SK-N-SH (cell line): ENCODE data around the gene C1QC. TPM values are rescaled to one million over a fixed set of nuclear protein-coding genes. Genes with fewer than 3 reads are reported as not detected.

Source experiments
- CTCF ChIA-PET: fragments of 300-600, 350-600 bp; formaldehyde crosslinking; extraction: SDS; loops from one replicate; lab custom pipeline; 2021; lab: Yijun Ruan, JAX
- POLR2A ChIA-PET: fragments of 350-600 bp; sonication (Branson Sonifier 250); formaldehyde crosslinking; extraction: SDS; loops from one replicate; lab custom pipeline; 2020; ENCODE audit warnings: antibody characterized with exemption, inconsistent platforms; lab: Yijun Ruan, JAX
- DNase-seq: peaks from one replicate; pipeline ENCODE4 v3.0.0; 2012
- H2AFZ ChIP-seq: fragments of 200-600 bp; sonication (generic); 2 replicates; pipeline ENCODE4 v1.8.1; 2016; ENCODE audit warnings: antibody characterized with exemption, mild to moderate bottlenecking, low read depth
- H3F3A ChIP-seq: fragments of 200-600 bp; sonication (generic); replicated peaks from 2 replicates; pipeline ENCODE3; 2016; ENCODE audit warnings: antibody characterized with exemption, mild to moderate bottlenecking; ENCODE audit not compliant: insufficient read depth
- H3K27ac ChIP-seq, 2 experiments: fragments of 200-500 bp in 1 of 2; fragments of 200-600 bp in 1 of 2; sonication (Bioruptor generic) in 1 of 2; sonication (generic), shearing (Covaris generic) in 1 of 2; 2 replicates each; pipeline versions ENCODE4 v1.5.1 to v1.6.1; 2014 to 2016; ENCODE audit warnings: low read depth in 2 of 2, inconsistent platforms in 1 of 2, low read length in 1 of 2, mild to moderate bottlenecking in 1 of 2, mixed read lengths in 1 of 2
- H3K27me3 ChIP-seq: fragments of 200-600 bp; sonication (generic), shearing (Covaris generic); 2 replicates; pipeline ENCODE4 v1.6.1; 2016; ENCODE audit warnings: mixed run types; ENCODE audit not compliant: insufficient read depth
- H3K36me3 ChIP-seq, 2 experiments: fragments of 200-500 bp in 1 of 2; fragments of 200-600 bp in 1 of 2; sonication (Bioruptor generic) in 1 of 2; sonication (generic) in 1 of 2; replicated peaks in 1 of 2; 2 replicates each; pipeline versions ENCODE3 to v1.5.1; 2014 to 2016; ENCODE audit warnings: low read length in 1 of 2, mild to moderate bottlenecking in 1 of 2; ENCODE audit not compliant: insufficient read depth in 2 of 2, control insufficient read depth in 1 of 2
- H3K4me1 ChIP-seq, 2 experiments: fragments of 200-500 bp in 1 of 2; fragments of 200-600 bp in 1 of 2; sonication (Bioruptor generic) in 1 of 2; sonication (generic), shearing (Covaris generic) in 1 of 2; 2 replicates each; pipeline versions ENCODE4 v1.5.1 to v1.6.1; 2014 to 2016; ENCODE audit warnings: low read depth in 1 of 2, low read length in 1 of 2, mixed run types in 1 of 2; ENCODE audit not compliant: insufficient read depth in 2 of 2, control insufficient read depth in 1 of 2
- H3K4me2 ChIP-seq: fragments of 200-600 bp; sonication (generic), shearing (Covaris generic); 2 replicates; pipeline ENCODE4 v1.6.1; 2017; ENCODE audit warnings: mixed run types
- H3K4me3 ChIP-seq, 2 experiments: fragments of 200-500 bp in 1 of 2; fragments of 200-600 bp in 1 of 2; sonication (Bioruptor generic) in 1 of 2; sonication (generic), shearing (Covaris generic) in 1 of 2; 2 replicates each; pipeline versions ENCODE4 v1.5.1 to v1.8.1; 2014 to 2016; ENCODE audit warnings: low read depth in 2 of 2, inconsistent platforms in 1 of 2, low read length in 1 of 2, mild to moderate bottlenecking in 1 of 2, mixed read lengths in 1 of 2, moderate library complexity in 1 of 2
- H3K79me2 ChIP-seq: fragments of 200-600 bp; sonication (generic); 2 replicates; pipeline ENCODE4 v1.8.1; 2017; ENCODE audit warnings: mild to moderate bottlenecking; ENCODE audit not compliant: insufficient read depth
- H3K9ac ChIP-seq: fragments of 200-600 bp; sonication (generic); 2 replicates; pipeline ENCODE4 v1.6.1; 2017; ENCODE audit warnings: mixed run types
- H3K9me2 ChIP-seq: fragments of 200-600 bp; sonication (generic); 2 replicates; pipeline ENCODE4 v1.6.1; 2017; ENCODE audit warnings: mixed run types
- H3K9me3 ChIP-seq: fragments of 200-600 bp; sonication (generic); 2 replicates; pipeline ENCODE4 v1.6.1; 2017; ENCODE audit warnings: mixed run types, mild to moderate bottlenecking, moderate library complexity
- H4K20me1 ChIP-seq: fragments of 200-600 bp; sonication (generic); 2 replicates; pipeline ENCODE4 v1.6.1; 2017; ENCODE audit warnings: mild to moderate bottlenecking, mixed run types; ENCODE audit not compliant: insufficient read depth
- EP300 ChIP-seq, 2 experiments: IDR thresholded peaks; 2 replicates each; pipeline versions ENCODE4 v1.4.0 to v1.6.1; 2012; ENCODE audit warnings: borderline replicate concordance in 1 of 2, low read depth in 1 of 2, low read length in 1 of 2
- FOSL2 ChIP-seq: IDR thresholded peaks from 2 replicates; pipeline ENCODE4 v1.4.0; 2012; ENCODE audit warnings: low read depth, mild to moderate bottlenecking, moderate library complexity, borderline replicate concordance
- GABPA ChIP-seq: IDR thresholded peaks from 2 replicates; pipeline ENCODE4 v1.4.0; 2012; ENCODE audit warnings: low read depth, mild to moderate bottlenecking
- GATA2 ChIP-seq: sonication (generic); formaldehyde crosslinking; IDR thresholded peaks from 2 replicates; pipeline ENCODE4 v1.5.0; 2020; ENCODE audit warnings: mild to moderate bottlenecking, missing genetic modification reagents
- JUND ChIP-seq: IDR thresholded peaks from 2 replicates; pipeline ENCODE4 v1.4.0; 2012
- MEF2A ChIP-seq: IDR thresholded peaks from 2 replicates; pipeline ENCODE4 v1.4.0; 2012; ENCODE audit warnings: low read depth, borderline replicate concordance
- MXI1 ChIP-seq: IDR thresholded peaks from 2 replicates; pipeline ENCODE4 v1.6.1; 2012; ENCODE audit warnings: mild to moderate bottlenecking, low read depth, low read length, improper control_type of control experiment
- NFIC ChIP-seq: IDR thresholded peaks from 2 replicates; pipeline ENCODE4 v1.4.0; 2012; ENCODE audit warnings: borderline replicate concordance
- POLR2AphosphoS5 ChIP-seq: IDR thresholded peaks from 2 replicates; pipeline ENCODE4 v1.6.1; 2012; ENCODE audit warnings: low read depth, low read length
- RAD21 ChIP-seq: IDR thresholded peaks from 2 replicates; pipeline ENCODE4 v1.6.1; 2012; ENCODE audit warnings: mild to moderate bottlenecking, low read length
- RFX5 ChIP-seq: IDR thresholded peaks from 2 replicates; pipeline ENCODE4 v1.6.1; 2012; ENCODE audit warnings: mild to moderate bottlenecking, improper control_type of control experiment, low read length
- RXRA ChIP-seq: IDR thresholded peaks from 2 replicates; pipeline ENCODE4 v1.4.0; 2012; ENCODE audit warnings: low read depth, mild to moderate bottlenecking, borderline replicate concordance
- WGBS: methylation state at CpG from one replicate; pipeline ENCODE4 v1.1.6; 2017; ENCODE audit warnings: low lambda C conversion rate; 5-methylcytosine and 5-hydroxymethylcytosine counted together
- polyA plus RNA-seq, 3 experiments: library from polyadenylated mRNA; depleted of rRNA; stranded (reverse); fragments of >200 nt; gene quantifications; 2 replicates each; pipeline ENCODE4 v1.2.3, GENCODE V29; 2012
- TF ChIP-seq, protein P1 (sequence below): IDR thresholded peaks from 2 replicates; pipeline ENCODE4 v1.4.0; 2012; ENCODE audit warnings: low read depth
- TF ChIP-seq, protein P2 (sequence below): fragments of 200-600 bp; sonication (generic); IDR thresholded peaks from 2 replicates; pipeline ENCODE4 v1.6.1; 2017; ENCODE audit warnings: antibody characterized with exemption, mild to moderate bottlenecking, moderate library complexity

C1QC gene
- polyA plus RNA-seq, 1 of the 3 experiments (the other 2 are of a cell fraction): not detected

DNA sequence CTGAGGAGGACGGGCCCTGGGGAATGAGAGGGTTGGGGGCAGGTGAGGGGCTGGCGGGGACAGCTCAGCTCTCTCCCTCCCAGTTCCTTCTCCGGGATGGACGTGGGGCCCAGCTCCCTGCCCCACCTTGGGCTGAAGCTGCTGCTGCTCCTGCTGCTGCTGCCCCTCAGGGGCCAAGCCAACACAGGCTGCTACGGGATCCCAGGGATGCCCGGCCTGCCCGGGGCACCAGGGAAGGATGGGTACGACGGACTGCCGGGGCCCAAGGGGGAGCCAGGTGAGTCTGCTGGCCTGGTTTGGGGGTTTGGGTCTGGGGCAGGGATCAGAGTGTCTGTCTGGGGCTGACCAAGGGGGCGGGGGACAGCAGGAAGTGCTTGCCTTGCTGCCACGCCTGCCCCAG, 495 bp downstream of the C1QC start:
- ChIA-PET POLR2A (no interaction called here), CTCF (interaction anchor here (0.6 to 8.9 kb wide), 6 partner anchors 9 to 228 kb away, joined by 3 to 289 read pairs (median 26); partner anchors contain the start of gene C1QB)
- Histone ChIP-seq H3K36me3 (no peaks in the 10 kb centered on the region), H3K79me2 (no peaks in the 10 kb centered on the region), H3K9me2 (no peaks in the 10 kb centered on the region), H3K27me3 (no peaks in the 10 kb centered on the region), H3K9ac (no peak overlapping the region), H3K4me2 (no peak overlapping the region), H3K9me3 (no peaks in the 10 kb centered on the region), H2AFZ (no peak overlapping the region), H3F3A (no peaks in the 10 kb centered on the region), H4K20me1 (no peaks in the 10 kb centered on the region), H3K27ac (no peak overlapping the region), H3K4me3 (no peak overlapping the region), H3K4me1 (peaks cover 0 to 11% of the 10 kb centered on the region in 2 experiments; a peak in 1 of 4 replicates)
- WGBS: 43% methylated on average over 10 of the region's 12 CpGs
- TF ChIP-seq RFX5 (no peak), NFIC (no peak), JUND (no peak), EP300 (IDR thresholded peaks at IDR 0.05; ENCODE audit: borderline replicate concordance in 1 of 2, low read depth in 1 of 2, low read length in 1 of 2) (no peak), GATA2 (CRISPR knock-in tag) (no peak), MXI1 (no peak), FOSL2 (no peak), RXRA (no peak), RAD21 (no peak), POLR2AphosphoS5 (no peak), MEF2A (no peak)
- TF ChIP-seq, protein P1, sequence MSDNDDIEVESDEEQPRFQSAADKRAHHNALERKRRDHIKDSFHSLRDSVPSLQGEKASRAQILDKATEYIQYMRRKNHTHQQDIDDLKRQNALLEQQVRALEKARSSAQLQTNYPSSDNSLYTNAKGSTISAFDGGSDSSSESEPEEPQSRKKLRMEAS: no peak
- TF ChIP-seq, protein P2, sequence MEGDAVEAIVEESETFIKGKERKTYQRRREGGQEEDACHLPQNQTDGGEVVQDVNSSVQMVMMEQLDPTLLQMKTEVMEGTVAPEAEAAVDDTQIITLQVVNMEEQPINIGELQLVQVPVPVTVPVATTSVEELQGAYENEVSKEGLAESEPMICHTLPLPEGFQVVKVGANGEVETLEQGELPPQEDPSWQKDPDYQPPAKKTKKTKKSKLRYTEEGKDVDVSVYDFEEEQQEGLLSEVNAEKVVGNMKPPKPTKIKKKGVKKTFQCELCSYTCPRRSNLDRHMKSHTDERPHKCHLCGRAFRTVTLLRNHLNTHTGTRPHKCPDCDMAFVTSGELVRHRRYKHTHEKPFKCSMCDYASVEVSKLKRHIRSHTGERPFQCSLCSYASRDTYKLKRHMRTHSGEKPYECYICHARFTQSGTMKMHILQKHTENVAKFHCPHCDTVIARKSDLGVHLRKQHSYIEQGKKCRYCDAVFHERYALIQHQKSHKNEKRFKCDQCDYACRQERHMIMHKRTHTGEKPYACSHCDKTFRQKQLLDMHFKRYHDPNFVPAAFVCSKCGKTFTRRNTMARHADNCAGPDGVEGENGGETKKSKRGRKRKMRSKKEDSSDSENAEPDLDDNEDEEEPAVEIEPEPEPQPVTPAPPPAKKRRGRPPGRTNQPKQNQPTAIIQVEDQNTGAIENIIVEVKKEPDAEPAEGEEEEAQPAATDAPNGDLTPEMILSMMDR: no peak
- DNase-seq: no peak

DNA sequence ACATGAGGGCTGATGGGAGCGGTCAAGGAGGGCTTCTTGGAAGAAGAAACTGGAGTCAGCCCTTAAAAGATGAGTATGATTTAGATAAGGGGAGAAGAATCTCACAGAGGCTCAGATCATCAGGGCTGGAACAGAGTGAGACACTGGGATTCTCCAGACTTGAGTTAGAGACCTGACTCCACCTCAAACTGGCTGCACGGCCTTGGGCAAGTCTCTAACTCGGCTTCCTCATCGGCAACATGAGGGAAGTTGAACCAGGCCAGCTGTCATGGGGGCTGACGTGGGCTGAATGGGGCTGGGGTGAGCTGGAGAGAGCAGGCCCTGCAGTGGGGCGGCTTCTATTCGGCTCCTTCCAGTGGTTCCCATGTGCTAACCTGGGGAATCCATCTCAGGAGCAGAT, 2.5 kb downstream of the C1QC start:
- Histone ChIP-seq H3K27ac (no peak overlapping the region), H3K4me1 (peaks cover 0 to 11% of the 10 kb centered on the region in 2 experiments; a peak in 1 of 4 replicates), H4K20me1 (no peaks in the 10 kb centered on the region), H3K9me2 (no peaks in the 10 kb centered on the region), H3K36me3 (no peaks in the 10 kb centered on the region), H3F3A (no peaks in the 10 kb centered on the region), H3K27me3 (no peaks in the 10 kb centered on the region), H3K4me3 (no peak overlapping the region), H3K9me3 (no peaks in the 10 kb centered on the region), H2AFZ (no peak overlapping the region), H3K4me2 (no peak overlapping the region), H3K79me2 (no peaks in the 10 kb centered on the region), H3K9ac (no peak overlapping the region)
- ChIA-PET POLR2A (interaction anchor here (0.7 kb wide), 1 partner anchor 113 kb away, joined by 3 read pairs; no protein-coding TSS in a partner anchor), CTCF (interaction anchor here (0.6 to 8.9 kb wide), 5 partner anchors 13 to 228 kb away, joined by 3 to 289 read pairs (median 4); no protein-coding TSS in a partner anchor)
- 81% methylated on average over 4 of the region's 7 CpGs for WGBS
- DNase-seq: no peak
- TF ChIP-seq RXRA: no peak
- no peak for TF ChIP-seq RFX5
- no peak for TF ChIP-seq GABPA
